T-helper 1 cell treated with Interleukin-12 subunit alpha and Interleukin-12 subunit beta and Interleukin-4 antibody, amounts not matched to agents 30 μg/mL and 1 μg/mL, for 36 hours (primary cell): ENCODE measurements around the gene UNC13C.

Experiments
- H3K27ac Mint-ChIP-seq: one replicate; pipeline ENCODE4 v1.8.0; 2021; ENCODE audit warnings: mild to moderate bottlenecking, mixed read lengths
- H3K27me3 Mint-ChIP-seq: one replicate; pipeline ENCODE4 v1.8.0; 2021; ENCODE audit warnings: low read depth, mixed read lengths
- H3K36me3 Mint-ChIP-seq: one replicate; pipeline ENCODE4 v1.8.0; 2021; ENCODE audit warnings: low read depth, mixed read lengths
- H3K4me1 Mint-ChIP-seq: one replicate; pipeline ENCODE4 v1.8.0; 2021; ENCODE audit warnings: low read depth, mixed read lengths
- H3K4me3 Mint-ChIP-seq: one replicate; pipeline ENCODE4 v1.8.0; 2021; ENCODE audit warnings: mild to moderate bottlenecking, moderate library complexity, mixed read lengths
- H3K9me3 Mint-ChIP-seq: one replicate; pipeline ENCODE4 v1.8.0; 2021; ENCODE audit warnings: mixed read lengths

The UNC13C gene

DNA sequence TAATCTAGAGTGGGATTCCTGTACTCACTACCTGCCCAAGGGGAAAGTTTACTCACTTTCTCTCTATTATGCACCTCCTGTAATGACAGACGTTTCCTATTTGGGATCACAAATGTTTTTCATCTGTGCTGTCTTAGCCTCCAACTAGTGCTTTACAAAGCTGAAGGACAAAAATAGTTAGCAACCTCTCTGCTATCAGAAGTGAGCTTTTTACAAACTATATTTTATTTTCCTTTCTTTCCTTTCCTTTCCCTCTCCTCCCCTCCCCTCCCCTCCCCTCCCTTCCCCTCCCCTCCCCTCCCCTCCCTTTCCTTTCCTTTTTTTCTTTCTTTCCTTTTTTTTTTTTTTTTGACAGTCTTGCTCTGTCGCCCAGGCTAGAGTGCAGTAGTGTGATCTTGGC, 130.8 kb downstream of the UNC13C start:
- Mint-ChIP-seq H3K4me1 (no peaks in the 10 kb centered on the region), H3K4me3 (no peak overlapping the region), H3K9me3 (no peaks in the 10 kb centered on the region), H3K27me3 (no peaks in the 10 kb centered on the region), H3K27ac (no peak overlapping the region), H3K36me3 (no peaks in the 10 kb centered on the region)

- Mint-ChIP-seq H3K36me3 (no peaks in the 10 kb centered on the region), H3K4me1 (no peaks in the 10 kb centered on the region), H3K27ac (no peak overlapping the region), H3K9me3 (no peaks in the 10 kb centered on the region), H3K4me3 (no peak overlapping the region), H3K27me3 (no peaks in the 10 kb centered on the region)
These were observed 140.8 kb downstream of the UNC13C start for GRCh38 chr15:54119051-54119450.

DNA sequence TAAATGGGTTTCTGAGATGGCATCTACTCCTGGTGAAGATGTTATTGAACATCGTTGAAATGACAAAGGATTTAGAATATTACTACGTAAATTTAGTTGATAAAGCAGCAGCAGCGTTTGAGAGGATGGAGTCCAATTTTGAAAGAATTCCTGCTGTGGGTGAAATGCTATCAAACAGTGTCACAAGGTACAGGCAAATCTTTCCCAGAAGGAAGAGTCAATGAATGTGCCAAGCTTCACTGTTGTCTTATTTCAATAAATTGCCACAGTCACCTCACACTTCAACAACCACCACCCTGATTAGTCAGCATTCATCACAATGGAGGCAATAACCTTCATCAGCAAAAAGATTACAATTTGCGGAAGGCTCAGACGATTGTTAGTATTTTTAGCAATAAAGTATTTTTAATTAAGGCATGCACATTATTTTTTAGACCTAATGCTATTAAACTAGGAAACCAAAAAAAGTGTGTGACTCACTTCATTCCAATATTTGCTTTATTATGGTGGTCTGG, 142.8 kb downstream of the UNC13C start:
- no peaks in the 10 kb centered on the region for H3K27me3 Mint-ChIP-seq
- H3K9me3 Mint-ChIP-seq, result no peaks in the 10 kb centered on the region
- H3K4me1 Mint-ChIP-seq, result no peaks in the 10 kb centered on the region
- no peak overlapping the region for H3K27ac Mint-ChIP-seq
- no peaks in the 10 kb centered on the region for H3K36me3 Mint-ChIP-seq
- H3K4me3 Mint-ChIP-seq, result no peak overlapping the region

GRCh38 chr15:54127574-54127973, 149.3 kb downstream of the UNC13C start:
- Mint-ChIP-seq H3K27ac (no peak overlapping the region), H3K4me1 (no peaks in the 10 kb centered on the region), H3K9me3 (peaks cover 3% of the 10 kb centered on the region), H3K36me3 (no peaks in the 10 kb centered on the region), H3K27me3 (no peaks in the 10 kb centered on the region), H3K4me3 (no peak overlapping the region)

DNA sequence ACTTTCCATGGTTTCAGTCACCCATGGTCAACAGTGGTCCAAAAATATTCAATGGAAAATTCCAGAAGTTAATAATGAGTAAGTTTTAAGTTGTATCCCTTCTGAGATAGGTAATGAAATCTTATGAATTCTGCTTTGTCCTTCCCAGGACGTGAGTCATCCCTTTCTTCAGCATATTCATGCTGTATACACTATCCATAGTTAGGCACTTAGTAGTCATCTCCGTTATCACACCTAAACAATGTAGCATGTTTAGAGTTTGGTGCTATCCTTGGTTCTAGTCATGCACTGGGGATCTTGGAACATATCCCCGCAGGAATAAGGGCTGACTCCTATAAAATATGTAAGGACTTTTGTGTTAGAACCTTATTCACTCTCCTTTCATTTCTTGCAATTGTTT, 153.2 kb downstream of the UNC13C start:
- no peaks in the 10 kb centered on the region for H3K36me3 Mint-ChIP-seq
- no peaks in the 10 kb centered on the region for H3K27me3 Mint-ChIP-seq

GRCh38 chr15:54149115-54149531, 170.9 kb downstream of the UNC13C start:
- Mint-ChIP-seq H3K27me3 (no peaks in the 10 kb centered on the region), H3K4me3 (no peak overlapping the region), H3K9me3 (no peaks in the 10 kb centered on the region), H3K27ac (no peak overlapping the region), H3K36me3 (no peaks in the 10 kb centered on the region), H3K4me1 (no peaks in the 10 kb centered on the region)

More for the DNA sequence above, 153.2 kb downstream of the UNC13C start:
- no peak overlapping the region for H3K27ac Mint-ChIP-seq
- no peaks in the 10 kb centered on the region for H3K4me1 Mint-ChIP-seq
- no peak overlapping the region for H3K4me3 Mint-ChIP-seq
- H3K9me3 Mint-ChIP-seq, result peaks cover 3% of the 10 kb centered on the region

DNA sequence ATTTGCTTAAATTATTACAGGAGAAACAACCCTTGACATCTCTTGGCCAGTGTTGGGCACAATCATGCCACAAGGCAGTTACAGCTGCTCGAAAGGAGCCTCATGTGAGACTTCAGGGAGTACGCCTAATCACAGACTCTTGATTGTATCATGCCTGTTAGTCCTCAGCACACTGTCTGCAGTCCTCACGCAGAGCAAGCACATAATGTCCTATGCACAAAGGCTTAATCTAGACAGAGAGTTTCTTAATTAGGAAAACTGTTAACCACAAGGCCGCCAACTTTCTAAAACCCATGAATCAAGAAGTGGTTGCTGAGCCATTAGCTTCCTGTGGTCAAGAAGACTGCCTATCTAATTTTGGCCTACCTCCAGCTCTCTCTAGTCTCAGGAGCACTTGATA, 172.0 kb downstream of the UNC13C start:
- Mint-ChIP-seq H3K4me3 (no peak overlapping the region), H3K4me1 (no peaks in the 10 kb centered on the region), H3K36me3 (no peaks in the 10 kb centered on the region), H3K9me3 (no peaks in the 10 kb centered on the region), H3K27ac (no peak overlapping the region), H3K27me3 (no peaks in the 10 kb centered on the region)

DNA sequence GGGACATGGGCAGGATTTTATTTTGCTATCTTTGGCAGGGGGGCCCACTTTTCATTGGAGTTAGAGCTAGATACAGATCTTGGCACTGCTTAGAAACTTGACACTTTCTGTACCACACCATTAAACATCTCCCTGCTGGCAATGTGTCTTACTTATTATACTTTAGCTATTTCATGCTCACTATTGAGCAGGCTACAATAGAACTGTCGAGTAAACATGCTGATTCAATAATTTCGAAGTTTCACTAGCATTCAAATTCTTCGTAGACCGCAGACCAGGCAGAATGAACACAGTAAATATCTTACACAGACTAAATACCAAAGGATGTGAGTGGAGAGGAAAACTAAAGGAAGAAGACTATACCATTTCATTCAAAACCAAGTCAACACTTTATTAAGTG, 180.8 kb downstream of the UNC13C start:
- Mint-ChIP-seq H3K9me3 (no peaks in the 10 kb centered on the region), H3K36me3 (no peaks in the 10 kb centered on the region), H3K4me3 (no peak overlapping the region), H3K27me3 (no peaks in the 10 kb centered on the region), H3K27ac (no peak overlapping the region), H3K4me1 (no peaks in the 10 kb centered on the region)

DNA sequence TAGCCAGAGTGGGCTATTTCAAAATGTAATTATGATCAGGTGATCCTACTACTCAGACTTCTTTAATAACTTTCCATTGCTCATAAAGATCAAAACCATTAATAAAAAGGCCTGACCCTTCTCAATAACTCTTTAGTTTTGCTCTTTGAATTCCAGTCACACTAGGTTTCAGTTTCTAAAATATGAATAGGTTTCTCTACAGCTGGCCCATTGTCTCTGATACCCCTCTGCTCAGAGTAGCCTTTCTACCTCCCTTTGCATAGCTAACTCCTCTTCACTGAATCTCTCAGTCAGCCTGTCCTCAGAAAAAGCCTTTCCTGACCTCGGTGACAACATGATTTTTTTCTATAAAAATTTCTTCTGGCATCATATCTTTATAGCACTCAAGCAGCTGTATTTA, 209.1 kb downstream of the UNC13C start:
- Mint-ChIP-seq H3K27ac (no peak overlapping the region), H3K36me3 (no peaks in the 10 kb centered on the region), H3K4me3 (no peak overlapping the region), H3K27me3 (no peaks in the 10 kb centered on the region), H3K4me1 (no peaks in the 10 kb centered on the region), H3K9me3 (peaks cover 6% of the 10 kb centered on the region)

DNA sequence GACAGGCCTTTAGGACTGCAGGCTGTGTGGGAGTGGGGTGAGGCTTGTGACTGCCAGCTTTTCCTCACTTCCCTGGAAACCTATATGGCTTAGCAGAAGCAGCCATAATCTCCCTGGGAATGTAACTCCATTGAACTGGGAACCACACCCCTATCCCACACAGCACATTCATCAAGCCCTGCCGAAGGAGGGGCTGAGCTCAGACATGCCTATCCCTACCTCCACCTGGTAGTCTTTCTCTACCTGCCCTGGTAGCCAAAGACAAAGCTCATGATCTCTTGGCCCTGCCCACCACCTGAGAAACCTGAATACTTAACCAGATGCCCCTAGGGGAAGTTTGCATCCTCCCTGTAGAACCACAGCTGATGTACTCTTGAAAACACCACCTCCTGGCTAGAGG, 219.8 kb downstream of the UNC13C start:
- H3K27ac Mint-ChIP-seq, result no peak overlapping the region
- H3K27me3 Mint-ChIP-seq, result no peaks in the 10 kb centered on the region
- H3K9me3 Mint-ChIP-seq, result peaks cover 32% of the 10 kb centered on the region
- H3K36me3 Mint-ChIP-seq, result no peaks in the 10 kb centered on the region
- no peaks in the 10 kb centered on the region for H3K4me1 Mint-ChIP-seq
- H3K4me3 Mint-ChIP-seq, result no peak overlapping the region

GRCh38 chr15:54206586-54207321, 228.5 kb downstream of the UNC13C start:
- Mint-ChIP-seq H3K27ac (no peak overlapping the region), H3K27me3 (no peaks in the 10 kb centered on the region), H3K36me3 (no peaks in the 10 kb centered on the region), H3K9me3 (peaks cover 9% of the 10 kb centered on the region), H3K4me3 (no peak overlapping the region), H3K4me1 (no peaks in the 10 kb centered on the region)

DNA sequence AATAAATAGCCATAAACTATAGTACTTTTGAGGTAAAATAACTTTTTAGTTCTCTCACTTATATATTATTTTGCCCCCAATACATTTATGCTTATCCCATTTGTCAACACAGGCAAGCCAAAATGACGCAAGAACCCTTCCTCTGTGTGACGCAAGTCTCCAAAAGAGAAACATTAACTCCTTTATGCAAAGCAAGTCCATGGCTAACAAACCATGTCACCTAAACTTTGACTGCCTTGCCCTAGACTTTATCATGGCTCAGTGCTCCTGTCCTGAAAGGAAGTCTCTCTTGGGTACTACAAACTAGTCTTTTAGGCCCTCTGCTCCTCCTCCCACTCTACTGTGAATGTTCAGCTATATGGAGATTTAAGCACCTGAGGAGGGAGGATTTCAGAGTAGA, 230.5 kb downstream of the UNC13C start:
- Mint-ChIP-seq H3K9me3 (no peaks in the 10 kb centered on the region), H3K36me3 (no peaks in the 10 kb centered on the region), H3K4me1 (no peaks in the 10 kb centered on the region), H3K4me3 (no peak overlapping the region), H3K27me3 (no peaks in the 10 kb centered on the region), H3K27ac (no peak overlapping the region)

DNA sequence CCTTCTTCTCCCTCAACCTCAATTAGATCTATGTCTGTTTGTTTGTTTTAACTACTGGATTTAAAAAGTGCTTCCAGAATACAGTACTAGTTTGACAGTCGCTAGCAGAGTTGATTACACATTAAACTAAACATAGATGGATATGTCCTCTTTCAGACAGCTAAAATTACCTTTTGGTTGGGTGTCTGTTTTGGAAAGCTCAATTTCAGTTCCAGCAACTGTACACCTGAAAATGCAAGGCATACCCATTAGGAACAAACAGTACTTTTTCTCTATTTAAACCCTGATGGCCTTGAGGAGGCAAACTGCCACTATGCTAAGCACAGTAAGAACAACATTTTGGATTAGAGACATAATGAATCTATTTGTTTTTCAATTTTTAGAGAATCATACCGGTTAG, 234.4 kb downstream of the UNC13C start:
- H3K4me3 Mint-ChIP-seq, result no peak overlapping the region
- no peaks in the 10 kb centered on the region for H3K4me1 Mint-ChIP-seq
- H3K27ac Mint-ChIP-seq, result no peak overlapping the region
- no peaks in the 10 kb centered on the region for H3K36me3 Mint-ChIP-seq
- H3K9me3 Mint-ChIP-seq, result no peaks in the 10 kb centered on the region
- no peaks in the 10 kb centered on the region for H3K27me3 Mint-ChIP-seq

DNA sequence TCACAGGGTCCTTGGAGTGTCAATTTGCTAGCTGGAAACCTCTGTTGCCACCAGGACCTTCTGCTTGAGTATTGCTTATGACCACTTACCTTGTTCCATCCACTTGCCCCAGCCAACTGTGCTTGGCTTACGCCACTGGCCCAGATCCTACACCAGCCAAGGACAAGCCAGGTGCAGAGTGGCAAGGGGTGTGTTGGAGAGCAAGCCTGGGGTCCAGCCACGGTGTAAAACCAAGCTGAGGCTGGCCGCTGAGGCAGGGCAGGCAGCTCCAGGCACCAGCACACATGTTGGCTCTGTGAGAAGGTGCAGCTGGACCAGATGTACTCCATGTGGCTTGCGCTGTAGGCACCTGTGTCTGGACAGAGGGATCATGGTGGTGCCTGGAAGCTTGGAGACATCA, 248.2 kb downstream of the UNC13C start:
- no peak overlapping the region for H3K27ac Mint-ChIP-seq
- no peaks in the 10 kb centered on the region for H3K36me3 Mint-ChIP-seq
- H3K9me3 Mint-ChIP-seq, result peaks cover 27% of the 10 kb centered on the region
- no peak overlapping the region for H3K4me3 Mint-ChIP-seq
- H3K27me3 Mint-ChIP-seq, result no peaks in the 10 kb centered on the region
- H3K4me1 Mint-ChIP-seq, result no peaks in the 10 kb centered on the region

DNA sequence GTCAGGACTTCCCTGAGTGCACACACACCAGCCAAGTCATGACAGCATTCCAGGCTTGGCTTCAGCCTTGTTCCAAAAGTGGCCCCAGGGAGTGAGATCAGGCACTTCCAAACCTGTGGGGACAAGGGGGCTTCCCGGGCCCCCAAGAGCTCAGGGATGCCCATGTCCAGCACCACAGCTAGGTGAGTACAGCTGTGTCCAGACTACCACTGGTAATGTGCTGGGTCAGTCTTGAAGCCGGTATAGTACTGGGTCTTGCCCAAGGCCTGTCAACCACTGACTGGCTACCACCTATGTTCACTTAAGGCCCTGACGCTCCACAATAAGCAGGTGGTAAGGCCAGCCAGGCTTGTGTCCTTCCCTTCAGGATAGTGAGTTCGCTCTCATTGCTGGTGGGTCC, 249.3 kb downstream of the UNC13C start:
- peaks cover 22% of the 10 kb centered on the region for H3K9me3 Mint-ChIP-seq
- H3K4me1 Mint-ChIP-seq, result no peaks in the 10 kb centered on the region
- H3K4me3 Mint-ChIP-seq, result no peak overlapping the region
- H3K27me3 Mint-ChIP-seq, result no peaks in the 10 kb centered on the region
- H3K36me3 Mint-ChIP-seq, result no peaks in the 10 kb centered on the region
- no peak overlapping the region for H3K27ac Mint-ChIP-seq

- Mint-ChIP-seq H3K27ac (no peak overlapping the region), H3K36me3 (no peaks in the 10 kb centered on the region), H3K4me3 (no peak overlapping the region), H3K27me3 (no peaks in the 10 kb centered on the region), H3K9me3 (no peaks in the 10 kb centered on the region), H3K4me1 (no peaks in the 10 kb centered on the region)
These were observed 272.1 kb downstream of the UNC13C start for GRCh38 chr15:54250326-54250725.
